HG03558 (cell line): Measurements from ENCODE around the gene CXCL9.
"Not testable (repeated sequence)": the region's sequence is repeated elsewhere in the genome, so short reads cannot be mapped to it uniquely, and the experiment has no call there.

Source experiments
- ATAC-seq: cut with Tn5 transposase; IDR thresholded peaks from one replicate; pipeline ENCODE4 v1.9.1; 2021; ENCODE audit warnings: moderate number of reproducible peaks; ENCODE audit not compliant: unreplicated experiment; ENCODE audit errors: extremely low read depth

Gene CXCL9

DNA sequence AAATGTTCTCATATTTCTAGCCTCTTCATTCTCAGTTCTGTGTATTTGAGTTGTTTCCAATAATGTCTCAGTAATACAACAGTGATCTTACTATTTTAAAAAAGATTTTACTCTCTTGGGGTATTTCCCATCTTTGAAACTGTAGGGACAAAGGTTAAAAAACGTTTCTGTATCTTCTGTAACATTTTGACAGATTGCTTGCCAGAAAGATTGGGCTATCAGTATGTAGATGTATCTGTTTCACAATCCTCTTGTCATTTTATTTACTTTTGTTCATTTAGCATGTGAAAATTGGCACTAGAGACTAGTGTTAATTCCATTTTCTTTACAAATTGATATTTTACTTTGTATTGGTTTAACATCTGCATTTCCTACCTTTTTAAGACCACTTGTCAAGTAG lies 6.2 kb upstream of the CXCL9 start:
- no peak for ATAC-seq

DNA sequence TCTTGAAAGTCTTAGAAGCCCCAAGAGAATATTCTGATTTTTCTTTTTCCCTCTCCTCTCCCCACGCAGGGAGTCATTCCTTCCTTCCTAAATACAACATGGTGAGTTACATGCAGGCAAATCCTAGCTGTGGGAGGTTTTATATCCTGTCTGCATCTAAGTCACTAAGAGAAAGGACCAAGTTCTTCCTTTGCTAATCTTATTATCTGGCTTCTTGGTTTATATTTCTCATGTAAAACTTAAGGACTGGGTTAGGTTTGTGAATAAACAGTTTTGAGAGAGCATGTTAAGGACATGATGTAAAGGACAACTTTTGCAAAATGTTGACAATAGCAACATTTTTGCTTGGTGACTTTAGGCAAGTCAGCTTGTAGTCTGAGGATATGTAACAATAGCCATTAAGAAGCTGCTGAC lies 5.1 kb upstream of the CXCL9 start:
- ATAC-seq = no peak

DNA sequence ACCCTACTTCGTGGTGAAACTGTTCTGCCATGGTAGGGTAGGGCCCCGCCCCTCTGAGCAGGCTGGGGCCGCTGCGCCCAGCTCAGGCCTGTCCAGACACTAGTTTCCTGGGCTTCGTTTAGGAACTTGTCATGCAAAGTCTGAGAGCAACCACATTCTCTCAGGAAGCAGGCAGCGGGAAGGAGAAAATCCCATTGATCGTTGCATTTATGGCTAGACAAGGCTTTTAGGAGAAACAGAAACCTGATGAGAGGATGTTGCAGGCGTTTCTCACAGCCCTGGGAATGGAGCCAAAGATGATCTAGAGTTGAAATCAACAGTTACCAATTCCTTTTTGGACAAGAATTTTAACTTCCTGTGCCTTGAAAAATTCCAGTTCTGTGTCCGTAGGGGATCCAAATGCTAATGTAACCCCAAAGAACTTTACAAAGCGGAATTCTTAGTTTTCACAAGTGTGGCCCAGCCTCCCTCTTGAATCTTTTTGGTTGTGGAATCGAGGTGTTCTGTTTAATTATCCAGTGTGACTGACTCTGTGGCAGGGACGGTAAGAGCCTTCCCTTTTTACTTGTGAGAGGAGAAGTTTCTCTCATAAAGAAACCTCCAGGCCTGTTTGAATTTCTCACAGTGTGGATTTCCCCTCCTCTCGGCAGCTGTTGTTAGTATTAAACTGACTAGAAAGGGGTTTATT lies 4.5 kb upstream of the CXCL9 start:
- ATAC-seq = peak; percentile 57

DNA sequence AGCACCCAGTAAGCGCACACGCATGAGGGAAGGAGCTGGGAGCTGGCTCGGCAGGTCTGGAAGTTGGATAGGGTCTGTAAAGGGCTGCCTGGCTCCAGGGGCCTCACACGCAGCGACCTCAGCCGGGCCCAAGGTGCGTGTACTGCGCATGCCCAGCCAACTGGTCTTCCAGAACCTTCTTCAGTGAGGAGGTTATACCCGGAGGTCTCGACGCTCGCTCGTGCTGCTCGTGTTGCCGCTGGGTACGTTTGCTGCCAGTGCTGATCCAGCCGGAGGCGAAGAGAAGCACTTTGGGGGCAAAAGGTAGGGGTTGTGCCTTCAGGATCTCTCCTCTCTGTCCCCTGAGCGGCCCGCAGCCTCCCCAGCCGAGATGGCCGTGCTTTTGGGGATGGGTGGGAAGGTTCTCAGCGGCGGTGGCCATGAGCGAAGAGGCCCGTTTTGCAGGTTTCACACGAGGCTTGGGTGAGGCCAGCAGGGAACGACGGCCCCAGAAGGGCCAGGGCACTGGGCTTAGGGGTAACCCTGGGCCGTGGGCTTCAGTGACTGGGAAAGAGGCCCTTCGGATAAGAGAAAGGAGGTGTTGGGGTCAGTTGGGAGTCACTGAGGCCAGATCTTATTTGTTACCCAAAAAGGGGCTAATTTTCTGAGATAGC lies 3.8 kb upstream of the CXCL9 start:
- no peak for ATAC-seq

GRCh38 chr4:76010576-76010975 lies 3.3 kb upstream of the CXCL9 start:
- ATAC-seq = no peak

DNA sequence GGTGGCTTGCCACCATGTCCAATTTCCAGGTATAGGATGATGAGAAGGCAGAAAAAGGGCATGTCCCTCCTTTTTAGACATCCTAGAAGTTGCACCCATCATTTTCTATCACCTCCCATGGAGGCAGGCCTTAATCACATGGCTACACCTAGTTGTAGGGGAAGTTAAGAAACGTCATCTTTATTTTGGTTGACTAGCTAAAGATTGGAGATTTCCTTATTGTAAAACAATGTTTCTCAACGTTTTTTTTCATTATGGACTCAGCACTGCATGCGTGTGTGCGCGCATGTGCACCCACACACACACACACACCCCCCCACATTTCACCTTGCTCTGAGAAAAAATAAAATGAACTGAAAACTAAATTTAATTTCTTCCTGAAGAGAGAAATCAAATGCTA lies 2.0 kb upstream of the CXCL9 start:
- no peak for ATAC-seq

DNA sequence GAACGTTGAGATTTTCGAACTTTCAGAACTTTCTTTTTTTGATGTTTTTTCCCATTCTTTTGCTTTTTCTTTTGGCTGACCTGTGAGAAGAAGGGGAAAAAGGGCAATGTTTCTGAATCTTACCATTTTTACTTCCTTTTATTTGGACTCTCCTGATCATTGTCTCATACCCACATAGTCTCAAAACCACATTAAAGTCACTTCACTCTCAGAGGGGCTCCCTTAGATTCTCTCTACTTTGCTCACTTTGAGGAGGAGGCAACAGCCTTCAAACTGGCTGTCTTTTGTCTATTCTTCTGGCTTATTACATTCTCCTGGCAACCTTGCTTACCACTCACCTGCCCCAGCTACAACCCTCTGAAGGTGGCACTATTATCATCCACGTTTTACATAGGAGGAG lies 3.7 kb downstream of the CXCL9 start:
- no peak for ATAC-seq

DNA sequence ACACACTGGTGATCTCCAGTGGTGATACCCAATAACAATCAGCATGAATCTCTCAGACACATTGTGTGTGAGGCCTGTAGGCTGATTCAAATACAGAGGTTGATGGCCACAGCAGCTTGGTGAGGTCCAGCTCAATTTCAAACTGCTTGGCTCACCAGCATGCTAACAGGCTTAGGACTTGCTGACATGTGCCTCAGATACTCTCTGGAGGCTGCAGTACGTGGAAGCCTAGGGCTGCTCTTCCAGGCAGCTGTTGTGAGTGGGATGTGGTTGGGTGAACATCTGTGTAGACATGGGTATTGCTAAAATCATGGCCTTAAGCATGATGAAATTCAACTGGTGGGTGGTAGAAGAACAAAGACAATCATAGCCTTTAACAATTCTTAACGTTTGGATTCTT lies 4.3 kb downstream of the CXCL9 start:
- ATAC-seq = no peak

GRCh38 chr4:76002176-76002575 lies 5.1 kb downstream of the CXCL9 start:
- no peak for ATAC-seq

- ATAC-seq = no peak
Observed at GRCh38 chr4:76001700-76002099, 5.6 kb downstream of the CXCL9 start.

DNA sequence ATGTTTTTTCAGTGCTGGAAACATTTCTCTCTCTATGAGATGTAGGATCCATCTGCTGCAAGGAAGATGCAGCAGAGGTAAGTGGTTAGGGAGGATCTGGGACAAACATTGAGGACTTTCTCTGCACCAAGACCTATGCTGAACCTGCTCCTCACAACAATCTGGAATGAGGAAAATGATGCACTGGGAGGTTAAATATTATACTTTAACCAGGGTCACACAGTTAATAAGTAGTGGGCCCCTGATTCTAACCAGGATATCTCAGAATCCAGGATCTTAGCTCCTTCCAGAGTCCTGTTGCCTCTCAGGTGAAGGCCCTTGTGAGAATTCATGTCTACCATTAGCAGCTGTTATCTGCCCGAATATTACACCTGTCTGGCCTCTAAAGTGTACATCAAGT lies 7.0 kb downstream of the CXCL9 start:
- ATAC-seq = no peak

DNA sequence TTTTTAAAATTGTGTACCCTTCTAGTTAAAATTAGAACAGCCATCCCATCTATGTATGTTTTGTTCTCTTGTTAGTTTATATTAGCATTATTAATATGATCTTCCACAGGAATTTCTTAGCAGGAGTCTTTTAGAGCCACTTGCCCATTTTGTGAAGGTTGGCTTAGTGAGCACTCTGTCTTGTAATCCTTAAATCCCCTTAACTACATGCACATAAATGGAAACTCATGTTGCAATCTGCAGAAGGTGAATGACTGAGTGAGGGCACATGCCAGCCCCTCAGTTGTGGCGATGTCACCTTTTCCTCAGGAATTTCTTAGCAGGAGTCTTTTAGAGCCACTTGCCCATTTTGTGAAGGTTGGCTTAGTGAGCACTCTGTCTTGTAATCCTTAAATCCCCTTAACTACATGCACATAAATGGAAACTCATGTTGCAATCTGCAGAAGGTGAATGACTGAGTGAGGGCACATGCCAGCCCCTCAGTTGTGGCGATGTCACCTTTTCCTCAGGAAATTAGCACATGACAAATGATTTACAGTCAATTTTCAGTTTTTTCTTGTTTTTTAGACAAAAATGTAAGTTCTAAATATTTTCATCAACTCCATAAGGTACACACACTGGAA lies 8.7 kb downstream of the CXCL9 start:
- not testable (repeated sequence) for ATAC-seq

GRCh38 chr4:75997946-75998345 lies 9.4 kb downstream of the CXCL9 start:
- ATAC-seq = no peak

GRCh38 chr4:75997081-75997480 lies 10.2 kb downstream of the CXCL9 start:
- ATAC-seq = no peak

DNA sequence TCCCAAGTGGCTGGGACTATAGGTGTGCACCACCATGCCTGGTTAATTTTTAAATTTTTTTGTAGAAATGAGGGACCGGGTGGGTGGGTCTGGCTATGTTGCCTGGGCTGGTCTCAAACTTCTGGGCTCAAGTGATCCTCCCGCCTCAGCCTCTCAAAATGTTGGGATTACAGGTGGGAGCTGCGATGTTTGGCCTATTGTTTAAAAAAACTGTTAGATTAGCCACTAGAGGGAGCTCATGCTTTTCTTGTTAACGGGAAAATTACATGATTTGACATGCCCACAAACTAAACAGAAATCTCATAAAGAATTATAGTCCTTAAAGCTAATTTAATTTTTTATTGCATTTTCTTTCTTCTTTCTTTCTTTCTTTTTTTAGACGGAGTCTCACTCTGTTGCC lies 11.6 kb downstream of the CXCL9 start:
- no peak for ATAC-seq

DNA sequence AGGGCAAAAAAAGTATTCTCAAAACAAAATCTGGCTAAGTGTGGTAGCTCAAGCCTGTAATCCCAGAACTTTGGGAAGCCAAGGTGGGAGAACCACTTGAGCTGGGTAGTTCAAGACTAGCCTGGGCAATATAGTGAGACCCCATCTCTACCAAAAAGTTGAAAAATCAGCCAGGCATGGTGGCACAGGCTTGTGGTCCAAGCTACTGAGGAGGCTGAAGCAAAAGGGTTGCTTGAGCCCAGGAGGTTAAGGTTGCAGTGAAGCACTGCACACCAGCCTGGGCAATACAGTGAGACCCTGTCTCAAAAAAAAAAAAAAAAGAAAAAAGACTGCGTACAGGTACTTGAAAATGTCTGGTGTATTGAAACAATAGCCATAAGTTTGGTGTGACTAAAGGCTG lies 14.8 kb downstream of the CXCL9 start:
- ATAC-seq = no peak

- ATAC-seq = no peak
Observed at GRCh38 chr4:75989846-75990528, 17.3 kb downstream of the CXCL9 start.

DNA sequence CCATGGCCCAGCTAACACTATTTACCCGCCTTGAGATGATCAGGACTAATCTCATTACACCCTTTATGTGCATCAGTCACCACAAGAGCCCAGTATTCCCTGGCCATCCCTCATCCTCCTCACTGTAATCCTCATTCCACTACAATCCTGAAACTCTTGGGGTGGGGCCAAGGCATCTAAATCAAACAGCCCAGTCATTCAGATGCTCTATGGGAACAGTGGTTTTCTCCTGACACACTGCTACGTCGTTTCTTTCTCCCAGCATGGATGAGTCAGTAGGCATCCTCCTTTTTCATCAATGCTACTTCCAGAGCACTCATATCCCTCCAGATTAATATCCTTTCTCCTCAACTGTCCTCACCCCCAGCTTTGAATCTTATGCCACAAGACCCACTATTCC lies 22.2 kb downstream of the CXCL9 start:
- ATAC-seq = no peak

GRCh38 chr4:75980576-75980975 lies 26.7 kb downstream of the CXCL9 start:
- no peak for ATAC-seq

DNA sequence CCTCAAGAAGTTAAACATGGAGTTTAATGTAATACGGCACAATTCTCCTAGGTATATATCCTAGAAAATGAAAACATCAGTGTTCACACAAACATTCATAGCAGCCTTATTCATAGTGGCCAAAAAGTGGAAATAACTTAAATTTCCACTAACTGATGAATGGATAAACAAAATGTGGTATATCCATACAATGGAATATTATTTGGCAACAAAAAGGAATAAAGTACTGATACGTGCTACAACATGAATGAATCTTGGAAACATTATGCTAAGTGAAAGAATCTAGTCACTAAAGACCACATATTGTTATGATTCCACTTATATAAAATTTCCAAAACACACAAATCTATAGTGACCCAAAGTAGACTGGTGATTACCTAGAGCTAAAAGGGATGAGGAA lies 31.1 kb downstream of the CXCL9 start:
- ATAC-seq = no peak

- no peak for ATAC-seq
Observed at GRCh38 chr4:75973766-75974165, 33.5 kb downstream of the CXCL9 start.
